Astrocyte of the spinal cord (primary cell): Measurements from ENCODE around the gene RBM22.

Experiments
- DNase-seq: peaks from one replicate; pipeline ENCODE4 v3.0.0; 2011; ENCODE audit warnings: low read depth, low spot score
- H3K4me3 ChIP-seq: 2 replicates; pipeline ENCODE4 v1.5.1; 2011; ENCODE audit warnings: low read depth, mild to moderate bottlenecking, low read length, moderate library complexity
- CTCF ChIP-seq: IDR thresholded peaks from 2 replicates; pipeline ENCODE4 v1.5.1; 2012; ENCODE audit warnings: low read depth, mild to moderate bottlenecking, low read length, inconsistent platforms
- in situ Hi-C: cut with HindIII; loops from 2 replicates; pipeline ENCODE4 v1.10.0; 2017; ENCODE audit warnings: low sequenced_read_pairs

RBM22 gene

GRCh38 chr5:150659360-150660107 lies 41.3 kb downstream of the RBM22 start:
- no peak for DNase-seq
- no peak for TF ChIP-seq CTCF
- in situ Hi-C loops = no loop called here
- no peak overlapping the region for H3K4me3 ChIP-seq

- in situ Hi-C loops = no loop called here
- no peak for DNase-seq
- H3K4me3 ChIP-seq = no peak overlapping the region
- no peak for TF ChIP-seq CTCF
These were observed 42.1 kb downstream of the RBM22 start for GRCh38 chr5:150658699-150659265.

- no peak for DNase-seq
- in situ Hi-C loops = no loop called here
- no peak overlapping the region for H3K4me3 ChIP-seq
- TF ChIP-seq CTCF = no peak
These were observed 42.7 kb downstream of the RBM22 start for GRCh38 chr5:150658121-150658520.

GRCh38 chr5:150656191-150657132 lies 44.4 kb downstream of the RBM22 start:
- peak; percentile 53 for DNase-seq
- H3K4me3 ChIP-seq = peak overlapping the region; percentile 49
- TF ChIP-seq CTCF = peak; percentile 61
- in situ Hi-C loops = no loop called here

- DNase-seq = no peak
- no peak overlapping the region for H3K4me3 ChIP-seq
- no peak for TF ChIP-seq CTCF
- in situ Hi-C loops = no loop called here
These were observed 45.6 kb downstream of the RBM22 start for GRCh38 chr5:150655221-150655620.

GRCh38 chr5:150653762-150654556 lies 46.9 kb downstream of the RBM22 start:
- DNase-seq = no peak
- in situ Hi-C loops = no loop called here
- no peak for TF ChIP-seq CTCF

More at GRCh38 chr5:150653762-150654556, 46.9 kb downstream of the RBM22 start:
- H3K4me3 ChIP-seq = no peak overlapping the region
